ENCODE data around the gene TNIP1. TPM values are rescaled to one million over a fixed set of nuclear protein-coding genes. Genes with fewer than 3 reads are reported as not detected.

Gene TNIP1
- total and polyA plus RNA-seq, 8 donors: 45.1 to 136 (median 104) TPM

- Histone ChIP-seq H3K4me1 (peaks cover 22 to 48% (median 34%) of the 10 kb centered on the region in 4 donors), H3K9me3 (no peaks in the 10 kb centered on the region), H3K4me3 (no peak overlapping the region), H3K36me3 (no peaks in the 10 kb centered on the region), H3K27ac (peak overlapping the region in 2 of 5 donors; percentile 84 to 86), H3K27me3 (no peaks in the 10 kb centered on the region)
- intact Hi-C loops (cut with DNase I; ENCODE audit: low total_unique reads): no loop called here
- WGBS, 5 donors: 93 to 95% (median 94%) methylated on average over 3 to 4 of the region's 4 CpGs
- DNase-seq: no peak
- TF ChIP-seq POLR2A (IDR thresholded peaks at IDR 0.05) (no peak), EP300 (IDR thresholded peaks at IDR 0.05) (no peak), CTCF (IDR thresholded peaks at IDR 0.05) (no peak), POLR2AphosphoS5 (IDR thresholded peaks at IDR 0.05) (no peak)
Observed at GRCh38 chr5:151008906-151009305, 71.9 kb downstream of the TNIP1 start.

GRCh38 chr5:151008210-151008491 lies 72.7 kb downstream of the TNIP1 start:
- no peak for DNase-seq
- TF ChIP-seq EP300 (IDR thresholded peaks at IDR 0.05) (no peak), POLR2A (IDR thresholded peaks at IDR 0.05) (no peak)
- Histone ChIP-seq H3K4me3 (no peak overlapping the region), H3K36me3 (no peaks in the 10 kb centered on the region), H3K27ac (peak overlapping the region; percentile 57 to 86 (median 84)), H3K27me3 (no peaks in the 10 kb centered on the region), H3K4me1 (peaks cover 22 to 51% (median 36%) of the 10 kb centered on the region in 4 donors), H3K9me3 (no peaks in the 10 kb centered on the region)
- 31 to 62% (median 52%) methylated on average over 2 of the region's 2 CpGs for WGBS, 5 donors
- intact Hi-C loops (cut with DNase I; ENCODE audit: low total_unique reads): no loop called here

- Histone ChIP-seq H3K4me1 (peaks cover 22 to 56% (median 36%) of the 10 kb centered on the region in 4 donors), H3K36me3 (no peaks in the 10 kb centered on the region), H3K27me3 (no peaks in the 10 kb centered on the region), H3K9me3 (no peaks in the 10 kb centered on the region), H3K4me3 (no peak overlapping the region), H3K27ac (peak overlapping the region; percentile 57 to 86 (median 84))
- TF ChIP-seq POLR2A (IDR thresholded peaks at IDR 0.05) (no peak), POLR2AphosphoS5 (IDR thresholded peaks at IDR 0.05) (no peak), CTCF (IDR thresholded peaks at IDR 0.05) (no peak), EP300 (IDR thresholded peaks at IDR 0.05) (no peak)
- no peak for DNase-seq
- intact Hi-C loops (cut with DNase I; ENCODE audit: low total_unique reads): no loop called here
- WGBS, 5 donors: 57 to 70% (median 69%) methylated on average over 7 of the region's 7 CpGs
Observed at GRCh38 chr5:151007430-151008209, 73.2 kb downstream of the TNIP1 start.

- H3K27ac ChIP-seq: peak overlapping the region; percentile 69 to 86 (median 84)
- intact Hi-C loops (cut with DNase I; ENCODE audit: low total_unique reads): no loop called here
Observed at GRCh38 chr5:151006704-151007334, 74.0 kb downstream of the TNIP1 start.

More at GRCh38 chr5:151006704-151007334, 74.0 kb downstream of the TNIP1 start:
- Histone ChIP-seq H3K36me3 (no peaks in the 10 kb centered on the region), H3K9me3 (no peaks in the 10 kb centered on the region), H3K4me3 (no peak overlapping the region), H3K4me1 (peaks cover 22 to 63% (median 38%) of the 10 kb centered on the region in 4 donors), H3K27me3 (no peaks in the 10 kb centered on the region)
- TF ChIP-seq EP300 (IDR thresholded peaks at IDR 0.05) (no peak), POLR2AphosphoS5 (IDR thresholded peaks at IDR 0.05) (no peak), POLR2A (IDR thresholded peaks at IDR 0.05) (no peak), CTCF (IDR thresholded peaks at IDR 0.05) (no peak)
- DNase-seq: peak in 1 of 2 donors; percentile 35
- 38 to 65% (median 60%) methylated on average over 5 of the region's 5 CpGs for whole genome bisulfite sequencing, 5 donors

Measured in stomach (tissue), 9 donors.